HG02623 (cell line): Measurements from ENCODE around the gene LRRC41.
A peak's percentile ranks its signal among the peaks of the same experiment; 100 is the strongest.
"Not testable (repeated sequence)": the region's sequence is repeated elsewhere in the genome, so short reads cannot be mapped to it uniquely, and the experiment has no call there.

Source experiments
- ATAC-seq: cut with Tn5 transposase; IDR thresholded peaks from one replicate; pipeline ENCODE4 v1.9.1; 2021; ENCODE audit warnings: moderate library complexity; ENCODE audit not compliant: unreplicated experiment

Gene LRRC41

DNA sequence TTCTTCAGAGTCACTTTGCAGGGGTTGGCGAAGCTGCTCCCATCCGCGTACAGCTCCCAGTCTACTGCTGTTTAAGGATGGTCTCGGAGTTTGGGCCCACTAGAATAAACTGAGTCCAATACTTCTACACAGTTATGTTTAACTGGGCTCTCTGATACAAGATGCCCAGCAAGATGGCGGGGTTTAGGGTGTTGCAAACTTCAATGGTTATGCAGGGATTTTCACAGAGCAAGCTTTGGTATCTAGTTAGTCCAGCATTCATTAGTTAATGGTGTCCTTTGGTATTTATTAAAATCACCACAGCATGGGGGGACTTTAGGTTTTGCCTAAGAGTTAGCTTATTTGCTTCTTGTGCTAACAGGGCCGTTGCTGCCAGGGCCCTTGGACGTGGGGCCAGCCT lies 24.8 kb upstream of the LRRC41 start:
- ATAC-seq, result not testable (repeated sequence)

DNA sequence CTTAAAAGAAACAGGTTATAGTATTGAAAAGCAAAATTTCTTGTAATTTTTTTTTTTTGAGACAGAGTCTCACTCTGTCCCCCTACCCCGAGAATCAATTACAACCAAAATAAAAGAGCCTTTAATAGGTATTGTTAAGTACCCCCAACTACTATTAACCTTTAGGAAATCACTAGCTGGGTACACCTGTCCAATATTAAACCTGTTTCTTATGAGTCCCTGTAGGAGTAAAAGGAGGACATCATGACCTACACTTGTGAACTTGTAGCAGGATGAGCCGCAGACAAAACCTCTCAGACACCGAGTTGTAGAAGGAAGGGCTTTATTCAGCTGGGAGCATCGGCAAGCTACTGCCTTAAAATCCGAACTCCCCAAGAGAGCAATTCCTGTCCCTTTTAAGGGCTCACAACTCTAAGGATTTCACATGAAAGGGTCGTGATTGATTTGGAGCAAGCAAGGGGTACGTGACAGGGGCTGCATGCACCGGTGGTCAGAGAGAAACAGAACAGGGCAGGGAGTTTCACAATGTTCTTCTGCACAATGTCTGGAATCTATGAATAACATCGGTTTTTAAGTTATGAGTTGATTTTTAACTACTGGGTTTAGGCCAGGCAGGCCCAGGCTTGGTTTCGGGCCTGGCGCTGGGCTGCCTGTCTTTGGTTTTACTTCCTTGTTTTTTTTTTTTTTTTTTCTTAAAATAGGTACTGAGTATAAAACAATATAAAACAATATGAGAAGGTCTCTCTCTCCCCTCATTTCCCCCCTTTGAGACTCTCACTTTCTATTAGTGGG lies 22.1 kb upstream of the LRRC41 start:
- ATAC-seq, result not testable (repeated sequence)

DNA sequence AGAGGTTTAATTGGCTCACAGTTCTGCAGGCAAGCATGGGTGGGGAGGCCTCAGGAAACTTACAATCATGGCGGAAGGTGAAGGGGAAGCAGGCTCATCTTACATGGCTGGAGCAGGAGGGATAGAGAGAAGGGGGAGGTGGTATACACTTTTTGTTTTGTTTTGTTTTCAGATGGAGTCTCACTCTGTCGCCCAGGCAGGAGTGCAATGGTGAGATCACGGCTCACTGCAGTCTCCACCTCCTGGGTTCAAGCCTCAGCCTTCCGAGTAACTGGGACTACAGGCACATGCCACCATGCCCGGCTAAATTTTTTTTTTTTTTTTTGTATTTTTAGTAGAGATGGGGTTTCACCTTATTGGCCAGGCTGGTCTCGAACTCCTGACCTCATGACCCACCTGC lies 18.8 kb upstream of the LRRC41 start:
- ATAC-seq, result not testable (repeated sequence)

DNA sequence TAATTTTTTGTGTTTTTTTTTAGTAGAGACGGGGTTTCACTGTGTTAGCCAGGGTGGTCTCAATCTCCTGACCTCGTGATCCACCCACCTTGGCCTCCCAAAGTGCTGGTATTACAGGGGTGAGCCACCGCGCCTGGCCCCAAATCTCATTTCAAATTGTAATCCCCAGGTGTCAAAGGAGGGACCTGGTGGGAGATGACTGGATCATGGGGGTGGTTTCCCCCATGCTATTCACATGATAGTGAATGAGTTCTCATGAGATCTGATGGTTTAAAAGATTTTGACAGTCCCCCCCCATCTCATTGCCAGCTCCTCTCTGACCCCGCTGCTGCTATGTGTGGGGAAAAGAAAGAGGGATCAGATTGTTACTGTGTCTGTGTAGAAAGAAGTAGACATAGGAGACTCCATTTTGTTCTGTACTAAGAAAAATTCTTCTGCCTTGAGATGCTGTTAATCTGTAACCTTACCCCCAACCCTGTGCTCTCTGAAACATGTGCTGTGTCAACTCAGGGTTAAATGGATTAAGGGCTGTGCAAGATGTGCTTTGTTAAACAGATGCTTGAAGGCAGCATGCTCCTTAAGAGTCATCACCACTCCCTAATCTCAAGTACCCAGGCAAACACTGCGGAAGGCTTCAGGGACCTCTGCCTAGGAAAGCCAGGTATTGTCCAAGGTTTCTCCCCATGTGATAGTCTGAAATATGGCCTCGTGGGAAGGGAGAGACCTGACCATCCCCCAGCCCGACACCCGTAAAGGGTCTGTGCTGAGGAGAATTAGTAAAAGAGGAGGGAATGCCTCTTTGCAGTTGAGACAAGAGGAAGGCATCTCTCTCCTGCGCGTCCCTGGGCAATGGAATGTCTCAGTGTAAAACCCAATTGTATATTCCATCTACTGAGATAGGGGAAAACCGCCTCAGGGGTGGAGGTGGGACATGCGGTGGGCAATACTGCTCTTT lies 16.8 kb upstream of the LRRC41 start:
- not testable (repeated sequence) for ATAC-seq

DNA sequence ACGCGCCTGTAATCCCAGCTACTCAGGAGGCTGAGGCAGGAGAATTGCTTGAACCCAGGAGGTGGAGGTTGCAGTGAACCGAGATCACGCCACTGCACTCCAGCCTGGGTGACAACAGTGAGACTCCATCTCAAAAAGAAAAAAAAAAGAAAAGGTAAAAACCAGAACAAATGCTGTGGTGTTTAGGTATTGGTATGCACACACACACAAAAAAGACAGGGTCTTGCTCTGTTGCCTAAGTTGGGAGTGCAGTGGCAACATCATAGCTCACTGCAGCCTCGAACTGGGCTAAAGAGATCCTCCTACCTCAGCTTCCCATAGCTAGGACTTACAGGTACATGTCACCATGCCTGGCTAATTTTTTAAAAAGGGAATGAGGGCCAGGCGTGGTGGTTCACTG lies 15.9 kb upstream of the LRRC41 start:
- ATAC-seq, result not testable (repeated sequence)

DNA sequence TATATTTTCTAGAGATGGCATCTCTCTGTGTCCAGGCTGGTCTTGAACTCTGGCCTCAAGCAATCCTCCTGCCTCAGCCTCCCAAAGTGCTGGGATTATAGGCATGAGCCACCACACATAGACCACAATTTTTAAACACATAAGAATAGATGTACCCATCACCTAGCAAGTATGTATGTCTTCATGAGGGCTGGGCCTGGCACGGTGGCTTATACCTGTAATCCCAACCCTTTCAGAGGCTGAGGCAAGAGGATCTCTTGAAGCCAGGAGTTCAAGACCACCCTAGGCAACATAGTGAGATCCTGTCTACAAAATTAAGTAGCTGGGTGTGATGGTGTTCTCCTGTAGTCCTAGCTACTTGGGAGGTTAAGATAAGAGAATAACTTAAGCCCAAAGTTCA lies 13.9 kb upstream of the LRRC41 start:
- no peak for ATAC-seq

DNA sequence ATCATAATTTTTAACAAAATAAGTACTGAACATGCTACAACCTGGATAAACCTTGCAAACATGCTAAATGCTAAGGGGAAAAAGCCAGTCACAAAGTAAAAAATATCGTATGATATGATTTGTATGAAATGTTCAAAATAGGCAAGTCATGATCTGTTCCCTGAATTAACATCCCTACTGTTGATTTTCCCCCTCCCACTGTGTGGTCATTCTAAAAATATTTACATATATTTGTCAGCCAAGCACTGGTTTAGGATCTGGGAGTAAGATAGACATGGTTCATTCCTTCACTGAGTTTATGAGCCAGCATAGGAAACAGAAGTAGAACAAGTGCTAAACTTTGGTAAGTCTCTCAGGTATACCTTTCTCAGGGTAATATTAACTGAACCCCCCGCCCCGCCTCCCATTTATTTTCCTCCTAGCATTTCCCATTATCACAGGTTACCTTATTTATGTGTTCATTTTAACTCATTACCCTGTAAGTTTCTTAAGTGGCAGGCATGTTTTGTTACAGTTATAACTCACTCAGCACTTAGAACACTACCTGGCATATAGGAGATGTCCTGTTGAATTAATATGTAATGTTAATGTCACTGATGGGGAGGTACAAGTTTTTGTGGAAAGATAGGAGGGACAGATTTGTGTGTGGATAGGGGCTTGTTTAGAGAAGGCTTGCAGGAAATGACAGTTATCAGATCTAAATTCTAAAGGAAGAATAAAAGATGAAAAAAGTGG lies 12.4 kb upstream of the LRRC41 start:
- no peak for ATAC-seq

DNA sequence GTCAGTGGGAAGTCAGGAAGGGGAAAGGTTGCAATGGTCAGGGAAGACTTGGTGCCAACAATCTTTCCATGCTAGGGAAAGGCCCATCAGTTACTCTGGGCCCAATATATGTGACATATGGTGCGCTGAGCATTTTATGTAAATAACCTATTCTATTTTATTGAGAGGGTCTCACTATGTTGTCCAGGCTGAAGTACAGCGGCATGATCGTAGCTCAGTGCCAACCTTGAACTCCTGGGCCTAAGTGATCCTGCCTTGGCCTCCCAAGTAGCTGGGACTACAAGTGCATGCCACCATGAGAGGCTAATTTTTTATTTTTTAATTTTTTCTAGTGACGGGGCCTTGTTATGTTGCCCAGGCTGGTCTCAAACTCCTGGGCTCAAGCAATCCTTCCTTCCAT lies 6.9 kb upstream of the LRRC41 start:
- no peak for ATAC-seq

DNA sequence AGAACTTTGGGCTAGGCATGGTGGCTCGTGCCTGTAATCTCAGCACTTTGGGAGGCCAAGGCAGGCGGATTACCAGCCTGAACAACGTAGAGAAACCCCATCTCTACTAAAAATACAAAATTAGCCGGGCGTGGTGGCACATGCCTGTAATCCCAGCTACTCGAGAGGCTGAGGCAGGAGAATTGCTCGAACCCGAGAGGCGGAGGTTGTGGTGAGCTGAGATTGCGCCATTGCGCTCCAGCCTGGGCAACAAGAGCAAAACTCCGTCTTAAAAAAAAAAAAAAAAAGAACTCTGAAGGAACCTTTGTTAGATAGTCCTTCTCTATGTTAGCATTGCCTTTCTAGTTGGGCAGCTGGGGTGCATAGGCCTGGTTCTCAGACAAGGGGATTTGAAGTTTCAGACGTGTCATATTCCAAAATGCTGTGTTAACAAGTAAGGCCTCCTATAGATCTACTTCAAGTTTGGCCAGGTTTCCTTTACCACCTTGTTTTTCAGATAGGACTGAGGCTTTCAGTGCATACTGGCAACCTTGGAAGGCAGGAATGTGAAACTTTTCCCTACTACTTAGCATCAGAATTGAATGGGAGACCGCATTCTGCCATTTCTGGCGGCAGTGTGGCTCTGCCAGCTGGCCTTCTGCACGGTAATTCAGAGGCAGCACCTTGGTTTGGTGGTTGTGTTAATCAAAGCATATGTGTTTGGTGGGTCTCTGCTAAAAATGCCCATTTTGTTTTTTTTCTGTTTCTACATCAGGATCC lies 6.2 kb upstream of the LRRC41 start:
- ATAC-seq, result no peak

DNA sequence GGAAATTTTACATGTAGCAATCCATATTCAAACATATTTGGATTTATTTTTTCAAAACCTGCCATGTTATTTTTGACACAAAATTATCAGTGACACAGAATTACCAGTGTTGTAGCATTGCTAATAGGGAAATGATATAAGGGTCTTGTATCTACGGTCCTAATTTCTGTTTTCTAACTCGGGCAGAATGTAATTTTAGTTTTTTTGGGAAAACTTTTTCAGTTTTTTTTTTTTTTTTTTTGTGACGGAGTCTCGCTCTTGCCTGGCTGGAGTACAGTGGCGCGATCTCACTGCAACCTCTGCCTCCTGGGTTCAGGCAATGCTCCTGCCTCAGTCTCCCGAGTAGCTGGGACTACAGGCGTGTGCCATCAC lies 2.7 kb upstream of the LRRC41 start:
- ATAC-seq, result no peak

DNA sequence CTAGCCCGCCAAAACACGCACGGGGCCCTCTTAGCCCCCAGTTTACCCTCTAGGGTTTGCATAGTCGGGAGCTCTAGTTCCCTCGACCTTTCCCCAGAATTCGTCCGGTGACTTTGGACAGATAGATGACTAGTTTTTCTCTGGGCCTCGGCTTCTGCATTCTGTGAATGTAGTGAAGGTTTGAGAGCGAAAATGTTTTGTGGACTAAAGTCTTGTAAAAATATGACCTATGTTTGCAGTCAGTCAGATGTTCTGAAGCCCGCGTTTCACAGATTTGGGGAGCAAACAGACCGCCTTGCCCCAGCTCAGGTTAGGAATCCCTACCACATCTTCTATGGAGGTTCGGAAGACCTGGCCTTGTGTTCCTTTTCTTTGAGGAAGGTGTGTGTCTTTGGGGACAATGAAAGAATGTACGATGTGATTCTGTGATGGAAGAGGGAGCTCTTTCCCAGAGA lies 483 bp upstream of the LRRC41 start:
- ATAC-seq, result no peak

DNA sequence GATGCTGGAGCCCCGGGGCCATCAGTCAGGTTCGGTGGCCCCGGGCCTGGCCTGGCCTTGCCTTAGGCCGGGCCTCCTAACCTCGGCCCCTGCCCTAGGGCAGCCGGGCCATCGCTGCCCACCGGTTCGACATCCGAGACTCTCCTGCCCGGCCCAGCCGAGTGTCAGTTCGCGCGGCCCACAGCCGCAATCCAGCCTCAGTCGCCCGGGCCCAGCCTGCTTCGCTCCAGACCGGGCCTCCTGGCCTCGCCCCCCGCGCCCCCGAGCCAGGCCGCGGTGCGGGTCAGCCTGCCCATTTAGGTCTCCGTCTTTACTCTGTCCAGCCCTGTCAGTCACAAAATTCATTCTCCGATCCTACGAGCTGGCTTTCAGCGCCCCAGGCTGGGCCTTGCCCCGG lies 777 bp downstream of the LRRC41 start:
- peak; percentile 10 for ATAC-seq

DNA sequence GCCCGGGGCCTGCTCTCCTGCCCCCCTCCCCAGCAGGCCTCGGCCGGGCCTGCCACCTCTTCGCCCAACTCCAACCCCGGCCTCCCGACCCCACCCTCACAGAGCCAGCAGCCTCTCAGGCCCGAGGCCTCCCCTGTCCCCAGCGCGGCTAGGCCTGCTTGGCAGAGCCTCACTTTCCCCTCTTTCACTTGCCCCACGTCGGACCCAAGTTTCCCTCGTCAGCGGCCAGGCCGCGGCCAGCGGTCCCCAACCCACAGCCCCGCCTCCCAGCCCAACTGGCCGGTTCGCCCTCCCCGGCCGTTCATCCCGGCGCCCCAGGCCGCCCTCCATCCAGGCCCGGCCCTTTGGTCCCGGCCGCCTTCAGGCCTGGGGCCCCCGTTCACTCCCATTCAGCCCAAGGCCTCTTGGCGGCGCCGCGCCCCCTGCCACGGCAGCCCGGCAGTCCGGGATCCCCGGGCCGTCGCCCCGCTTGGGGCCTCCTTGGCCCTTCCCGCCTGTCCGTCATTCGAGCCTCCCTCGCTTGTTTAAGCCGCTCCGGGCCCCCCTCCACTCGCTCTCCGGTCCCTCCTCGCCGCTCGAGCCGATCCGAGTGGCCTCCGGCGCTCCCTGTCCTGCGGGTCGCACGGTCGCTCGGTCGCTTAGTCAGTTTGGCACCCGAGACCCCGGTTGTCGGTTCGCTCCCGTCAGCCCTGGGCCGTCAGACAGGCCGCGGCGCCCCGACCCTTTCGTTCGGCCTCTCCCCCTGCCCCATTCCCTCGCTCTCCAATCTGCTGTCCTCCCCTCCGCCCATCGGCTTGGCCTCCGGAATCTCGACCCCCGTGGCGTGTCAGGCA lies 1.4 kb downstream of the LRRC41 start:
- no peak for ATAC-seq

DNA sequence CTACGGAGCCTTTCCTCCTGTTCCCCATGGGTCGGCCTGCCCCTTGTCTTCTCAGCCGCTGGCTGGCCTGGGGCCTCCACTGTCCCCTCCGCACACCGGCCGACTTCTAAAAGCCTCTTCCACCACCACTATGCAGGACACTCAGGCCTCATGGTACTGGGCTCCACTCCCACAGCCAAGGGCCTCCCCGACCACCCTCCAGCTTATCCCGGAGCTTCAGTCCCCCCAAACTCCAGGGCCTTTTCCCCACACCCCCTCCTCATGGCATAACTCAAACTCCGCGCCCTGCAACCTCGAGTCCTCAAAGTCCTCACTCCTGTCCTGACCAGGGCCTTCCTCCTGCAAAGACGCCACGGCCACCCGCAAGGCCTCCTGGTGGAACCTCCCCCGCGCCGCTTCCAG lies 2.0 kb downstream of the LRRC41 start:
- no peak for ATAC-seq

DNA sequence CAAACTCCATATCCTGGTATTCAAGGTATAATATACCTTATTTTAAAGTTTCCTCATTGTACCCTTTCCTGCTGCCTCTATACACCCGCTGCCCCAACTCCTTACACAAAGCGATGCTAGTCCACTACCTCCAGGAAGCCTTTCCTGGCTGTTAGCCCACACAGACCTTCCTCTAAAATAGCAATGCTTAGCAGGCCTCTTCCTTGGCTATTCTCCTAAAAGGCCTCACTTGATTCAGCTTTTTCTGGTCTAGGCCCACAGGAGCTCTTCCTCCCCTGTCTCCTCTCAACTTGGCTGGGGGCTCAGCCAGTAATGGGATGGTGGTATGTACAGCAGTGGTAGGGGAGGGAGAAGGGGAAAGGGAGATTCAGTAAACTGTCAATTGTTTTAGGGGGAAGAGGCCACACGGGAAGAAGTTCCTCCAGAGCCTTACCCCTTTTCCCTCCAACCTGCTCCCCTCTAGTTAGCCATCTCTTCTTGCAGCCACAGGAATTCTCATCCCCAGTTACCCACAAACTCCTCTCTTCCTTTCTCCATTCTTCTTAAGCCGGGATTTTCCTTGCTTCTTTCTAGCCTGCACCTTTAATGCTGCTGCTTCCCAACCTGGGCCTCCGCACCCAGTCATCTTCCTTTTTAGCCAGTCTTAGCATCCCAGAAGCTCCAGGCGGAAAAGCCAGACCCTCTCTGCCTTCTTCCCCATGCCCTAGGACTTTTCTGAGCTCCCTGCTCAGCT lies 2.6 kb downstream of the LRRC41 start:
- no peak for ATAC-seq

DNA sequence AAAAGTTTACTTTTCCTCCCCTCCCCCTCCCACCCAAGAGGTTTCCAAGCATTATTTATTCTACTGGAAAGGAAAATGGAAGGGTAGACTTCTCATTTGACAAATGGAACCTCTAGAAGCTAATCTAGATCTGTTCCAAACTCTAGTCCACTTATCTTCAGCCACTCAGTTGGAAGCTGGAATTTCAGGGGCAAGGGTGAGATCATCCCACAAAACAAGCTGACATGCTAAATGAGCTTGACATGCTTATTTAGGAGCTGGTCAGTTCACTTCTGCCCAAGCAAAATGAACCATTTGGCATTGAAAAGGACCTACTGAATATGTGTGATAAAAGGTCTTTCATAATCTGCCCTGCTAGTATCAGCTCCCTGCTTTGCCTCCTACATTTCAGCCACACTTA lies 5.0 kb downstream of the LRRC41 start:
- ATAC-seq, result no peak

DNA sequence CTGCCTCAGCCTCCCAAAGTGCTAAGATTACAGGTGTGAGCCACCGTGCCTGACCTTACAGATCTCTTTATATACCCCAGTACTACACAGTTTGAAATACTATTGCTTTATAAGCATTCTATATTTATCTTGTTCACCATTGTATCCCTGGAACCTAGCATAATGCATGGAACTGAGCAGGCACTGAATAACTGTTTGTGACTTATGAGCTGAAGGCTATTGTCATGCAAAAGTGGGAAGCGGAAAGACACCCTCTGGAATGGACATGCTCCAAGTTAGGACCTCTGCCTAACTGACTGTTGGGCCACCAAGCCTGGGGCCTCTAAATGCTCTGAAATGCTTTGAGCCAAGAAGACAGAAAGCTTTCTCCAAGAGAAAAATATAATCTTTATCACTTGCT lies 8.1 kb downstream of the LRRC41 start:
- no peak for ATAC-seq

DNA sequence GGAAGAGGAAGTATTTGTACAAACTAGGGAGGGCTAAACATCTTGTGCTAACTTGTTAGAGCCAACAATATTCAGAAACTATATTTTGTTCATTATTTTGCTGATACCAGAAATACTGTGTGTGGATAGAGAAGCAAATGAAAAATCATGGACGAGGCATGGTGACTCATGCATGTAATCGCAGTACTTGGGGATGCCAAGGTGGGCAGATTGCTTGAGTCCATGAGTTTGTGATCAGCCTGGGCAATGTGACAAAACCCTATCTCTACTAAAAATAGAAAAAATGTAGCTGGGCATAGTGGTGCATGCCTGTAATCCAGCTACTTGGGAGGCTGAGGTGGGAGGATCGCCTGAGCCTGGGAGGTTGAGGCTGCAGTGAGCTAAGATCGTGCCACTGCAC lies 13.4 kb downstream of the LRRC41 start:
- ATAC-seq, result no peak

DNA sequence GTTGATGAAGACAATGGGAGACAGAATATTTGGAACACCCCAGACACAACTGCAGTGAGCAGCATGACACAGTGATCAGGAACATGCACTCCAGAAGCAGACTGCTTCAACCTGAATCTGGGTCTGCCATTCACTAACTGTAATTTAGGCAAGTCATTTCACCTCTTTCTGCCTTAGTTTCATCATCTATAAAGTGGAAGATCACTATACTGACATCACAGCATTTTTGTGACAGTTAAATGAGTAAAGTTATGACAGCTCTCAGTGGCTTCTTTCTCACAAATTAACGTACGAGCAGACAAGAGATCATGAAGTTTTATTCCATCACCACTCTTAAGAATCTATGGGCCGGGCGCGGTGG lies 14.3 kb downstream of the LRRC41 start:
- ATAC-seq, result no peak
